ENCODE data around the gene HERPUD1. TPM values are rescaled to one million over a fixed set of nuclear protein-coding genes. Genes with fewer than 3 reads are reported as not detected.

The HERPUD1 gene
- total RNA-seq, 1 experiment from 2014 or later = 104 TPM

DNA sequence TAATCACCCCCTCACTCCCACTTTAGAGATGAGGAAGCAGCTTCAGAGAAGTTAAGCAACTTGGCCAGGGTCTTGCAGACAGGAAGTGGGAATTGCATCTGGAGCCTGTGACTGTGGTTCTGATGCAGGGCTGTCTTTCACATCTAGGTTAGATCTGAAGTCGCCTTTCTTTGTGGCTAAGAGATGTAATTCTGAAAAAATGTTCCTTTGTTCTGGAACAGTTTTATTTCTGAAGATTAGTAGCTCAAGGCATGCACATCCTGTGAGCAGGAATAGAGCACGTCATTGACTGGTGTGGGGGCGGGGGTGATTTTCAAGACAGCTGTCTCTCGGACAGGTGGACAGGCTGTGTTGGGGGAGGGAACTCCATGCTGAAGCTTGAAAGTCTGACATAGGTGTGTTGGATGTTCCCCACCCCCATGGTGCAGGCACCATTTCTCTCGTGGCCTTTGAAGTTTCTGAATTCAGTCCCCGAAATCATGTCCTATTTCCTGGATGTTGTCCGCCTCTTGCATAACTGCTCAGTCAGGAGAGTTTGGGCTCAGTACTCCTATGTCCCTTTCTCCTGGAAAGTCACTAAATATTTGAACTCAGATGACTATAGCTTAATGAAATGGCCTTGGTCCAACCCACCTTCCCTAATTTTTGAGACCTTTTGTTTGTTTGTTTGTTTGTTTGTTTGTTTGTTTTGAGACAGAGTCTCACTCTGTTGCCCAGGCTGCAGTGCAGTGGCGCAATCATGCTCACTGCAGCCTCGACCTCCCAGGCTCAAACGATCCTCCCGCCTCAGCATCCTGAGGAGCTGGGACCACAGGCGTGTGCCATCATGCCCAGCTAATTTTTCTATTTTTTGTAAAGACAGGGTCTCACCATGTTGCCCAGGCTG, 21.0 kb upstream of the HERPUD1 start:
- peak; percentile 81 for DNase-seq (ENCODE audit: low read depth)

DNA sequence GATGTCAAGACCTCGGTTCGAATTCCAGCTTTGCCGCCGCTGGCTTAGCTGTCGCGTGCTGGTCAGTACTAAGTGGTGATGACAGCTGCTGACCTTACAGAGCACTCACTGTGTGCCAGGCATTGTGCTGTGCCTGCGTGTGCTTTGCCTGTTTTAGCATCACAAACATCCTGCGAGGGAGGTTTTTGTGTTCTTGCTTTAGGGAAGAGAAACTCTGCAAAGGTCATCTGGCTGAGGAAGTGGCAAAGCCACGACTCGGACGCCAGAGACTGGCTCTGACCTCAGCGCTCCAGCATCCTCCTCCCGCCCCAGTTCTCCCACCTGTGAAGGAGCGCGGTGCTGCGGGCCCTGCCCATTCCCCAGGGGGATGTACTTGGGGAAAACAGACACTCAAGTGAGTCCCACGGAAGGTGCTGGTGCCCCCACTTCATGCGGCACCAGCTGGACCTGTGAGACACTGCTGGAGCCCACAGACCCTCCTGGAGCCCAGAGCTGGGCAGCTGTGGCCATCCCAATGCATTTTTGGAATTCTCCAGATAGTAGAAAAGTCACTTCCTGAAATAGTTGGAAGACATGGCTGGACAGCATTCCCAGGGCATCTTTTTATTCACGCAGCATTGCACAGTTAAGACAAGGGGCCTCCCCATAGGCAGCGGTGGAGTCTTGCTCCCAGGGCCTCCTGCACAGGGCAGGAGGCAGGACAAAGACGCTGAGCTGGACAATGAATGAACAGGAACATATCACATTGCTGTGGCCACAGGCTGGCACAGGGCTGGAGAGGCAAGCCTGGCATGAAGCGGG, 20.0 kb upstream of the HERPUD1 start:
- peak; percentile 60 for DNase-seq (ENCODE audit: low read depth)

DNA sequence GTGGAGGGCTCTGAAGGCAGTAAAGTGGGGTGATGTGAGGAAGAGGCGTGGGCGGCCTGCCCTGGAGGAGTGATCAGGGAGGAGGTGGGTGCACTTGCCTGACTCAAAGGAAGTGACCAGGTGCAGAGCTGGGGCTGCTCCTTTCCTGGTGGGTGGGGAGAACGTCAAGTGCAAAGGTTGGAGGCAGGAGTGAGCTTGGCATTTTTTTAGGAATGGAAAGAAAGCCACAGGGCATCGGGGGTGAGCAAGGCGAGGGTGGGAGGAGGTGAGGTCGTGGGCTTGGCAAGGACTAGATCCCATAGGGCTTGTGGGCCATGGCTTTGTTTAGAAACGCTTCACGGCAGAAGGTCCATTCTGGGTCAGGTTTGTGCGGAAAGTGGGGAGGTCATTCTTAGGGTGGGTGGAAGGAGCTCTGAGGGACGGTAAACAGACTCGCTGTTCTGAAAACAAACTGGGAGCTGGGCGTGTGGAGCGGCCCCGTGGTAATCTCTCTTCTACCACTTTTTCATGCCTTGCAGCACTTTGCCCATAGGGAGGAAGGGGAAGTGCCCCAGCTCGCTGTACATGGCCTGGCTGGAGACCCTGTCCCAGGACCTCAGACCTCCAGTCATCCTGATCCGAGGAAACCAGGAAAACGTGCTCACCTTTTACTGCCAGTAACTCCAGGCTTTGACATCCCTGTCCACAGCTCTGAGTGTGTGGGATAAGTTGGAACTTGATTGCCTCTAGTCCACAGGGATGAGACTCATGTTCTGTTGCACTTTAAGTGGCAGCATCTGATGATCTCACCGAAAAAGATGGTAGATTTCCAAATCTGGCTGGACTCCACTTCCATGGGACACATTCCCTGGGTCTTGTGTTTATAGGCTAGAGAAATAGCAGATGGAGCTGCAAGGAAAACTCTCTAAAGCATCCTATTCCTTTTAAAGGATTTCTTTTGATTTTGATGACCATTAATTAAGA, 18.9 kb upstream of the HERPUD1 start:
- peak; percentile 57 for DNase-seq (ENCODE audit: low read depth)

DNA sequence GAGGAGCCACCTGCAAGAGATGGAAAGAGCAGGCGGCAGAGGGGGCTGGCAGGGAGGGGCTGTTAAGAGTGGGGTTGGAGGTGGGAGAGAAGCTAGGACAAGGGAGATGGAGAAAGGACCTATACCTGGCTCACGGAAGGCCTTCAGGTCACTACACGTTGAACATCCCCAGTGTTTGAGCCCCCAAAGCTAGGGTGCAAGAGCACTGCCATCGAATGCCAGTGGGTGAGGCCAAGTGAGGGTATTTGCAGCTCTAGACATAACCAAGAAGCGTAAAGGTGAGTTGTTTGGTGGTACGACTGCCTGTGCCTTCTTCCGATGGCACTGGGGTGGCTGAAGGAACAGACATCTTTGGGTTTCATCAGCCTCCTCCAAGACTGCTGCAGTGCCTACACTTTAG, 17.0 kb upstream of the HERPUD1 start:
- no peak for DNase-seq (ENCODE audit: low read depth)

DNA sequence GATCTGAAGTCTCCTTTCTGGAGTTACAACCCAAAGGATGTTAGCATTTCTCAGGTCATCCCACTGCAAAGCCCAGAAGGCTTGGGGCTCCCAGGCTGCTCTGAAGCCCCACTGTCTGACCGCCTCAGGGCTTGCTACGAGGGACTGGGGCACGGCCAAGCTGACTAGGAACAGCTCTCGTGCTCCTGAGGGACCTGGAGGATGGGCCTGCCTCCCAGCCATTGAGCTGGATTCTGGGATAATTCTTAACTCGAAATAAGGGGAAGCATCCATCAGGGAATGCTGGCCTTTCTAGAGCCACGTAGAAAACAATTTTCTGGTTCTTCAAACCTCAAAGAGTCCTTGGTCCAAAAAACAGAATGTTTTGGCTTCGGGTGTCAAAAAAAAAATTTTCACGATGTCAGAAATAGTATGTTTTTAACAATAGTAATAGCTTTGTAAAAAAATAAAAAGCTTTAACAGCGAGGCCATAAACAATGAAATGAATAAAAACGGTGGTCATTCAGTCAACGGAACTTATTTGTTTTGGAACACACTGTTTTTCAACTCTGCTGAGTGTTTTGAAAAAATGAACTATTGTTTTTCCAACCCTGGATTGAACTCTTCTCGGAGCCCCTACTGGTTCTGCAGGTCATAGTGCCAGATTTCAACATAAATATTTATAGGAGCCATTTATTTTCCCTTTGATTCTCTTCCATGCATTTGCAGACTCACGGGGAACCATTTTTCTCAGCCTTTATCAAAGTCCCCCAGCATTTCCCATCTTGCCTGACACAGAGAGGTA, 16.4 kb upstream of the HERPUD1 start:
- no peak for DNase-seq (ENCODE audit: low read depth)

DNA sequence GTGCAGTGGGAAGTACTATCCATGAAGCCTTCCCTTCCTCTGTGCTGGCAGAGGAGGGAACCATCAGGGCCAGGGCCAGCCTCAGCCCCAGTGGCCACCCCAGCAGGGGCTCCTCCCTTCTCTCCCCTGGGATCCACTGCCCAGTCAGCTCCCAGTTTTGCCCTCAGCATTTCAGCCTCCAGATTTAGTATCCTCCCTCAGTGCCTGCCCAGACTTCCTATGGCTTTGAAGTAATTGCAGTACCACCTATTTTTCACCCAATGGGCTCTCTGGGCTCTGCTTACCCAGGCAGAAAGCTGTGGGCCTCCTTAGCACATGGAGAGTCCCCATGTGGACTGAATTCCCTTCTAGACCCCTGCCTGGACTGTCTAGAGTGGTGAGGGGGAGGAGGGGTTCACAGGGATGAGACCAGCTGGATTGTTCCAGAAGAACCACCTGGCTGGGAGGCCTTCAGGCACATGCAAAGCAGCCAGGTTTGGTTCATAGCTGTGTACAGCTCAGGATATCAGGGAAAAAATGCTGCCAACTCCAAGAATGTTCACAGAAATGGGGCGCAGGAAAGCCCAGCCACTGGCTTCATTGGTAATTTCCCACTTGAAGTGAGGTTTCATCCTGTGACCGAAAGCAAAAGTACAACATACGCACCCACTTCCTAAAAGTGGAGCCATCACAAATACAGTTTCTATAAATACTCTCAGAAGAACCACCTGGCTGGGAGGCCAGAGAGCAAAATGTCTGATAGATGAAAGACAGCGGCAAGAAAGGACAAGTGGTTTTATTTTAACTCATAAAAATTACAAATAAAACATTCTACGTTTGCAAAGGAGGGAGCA, 15.2 kb upstream of the HERPUD1 start:
- DNase-seq (ENCODE audit: low read depth) = no peak

DNA sequence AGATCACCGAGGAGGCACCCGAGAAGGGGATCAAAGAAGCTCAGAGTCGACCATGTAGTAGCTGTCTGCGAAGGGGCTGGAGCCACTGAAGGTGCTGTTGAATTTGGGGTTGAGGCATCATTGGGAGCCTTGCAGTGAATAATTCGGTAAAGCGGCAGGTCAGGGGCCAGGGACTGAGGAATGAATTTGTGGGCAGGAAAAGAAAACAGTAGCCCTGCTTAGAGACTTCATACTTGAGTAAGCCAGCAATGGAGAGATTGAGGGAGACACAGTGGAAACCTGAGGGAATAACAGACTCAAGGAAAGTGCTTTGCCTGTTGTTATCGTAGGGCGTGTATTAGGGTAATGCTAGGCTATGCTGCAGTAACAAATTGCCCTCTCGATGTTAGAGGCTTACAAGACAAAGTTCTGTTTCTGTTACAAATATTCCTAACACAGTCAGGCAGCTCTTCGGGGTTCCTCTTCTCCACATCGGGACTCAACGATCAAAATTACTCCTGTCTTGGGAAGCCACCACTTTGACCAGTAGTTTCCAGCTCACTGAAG, 13.4 kb upstream of the HERPUD1 start:
- DNase-seq (ENCODE audit: low read depth) = no peak

DNA sequence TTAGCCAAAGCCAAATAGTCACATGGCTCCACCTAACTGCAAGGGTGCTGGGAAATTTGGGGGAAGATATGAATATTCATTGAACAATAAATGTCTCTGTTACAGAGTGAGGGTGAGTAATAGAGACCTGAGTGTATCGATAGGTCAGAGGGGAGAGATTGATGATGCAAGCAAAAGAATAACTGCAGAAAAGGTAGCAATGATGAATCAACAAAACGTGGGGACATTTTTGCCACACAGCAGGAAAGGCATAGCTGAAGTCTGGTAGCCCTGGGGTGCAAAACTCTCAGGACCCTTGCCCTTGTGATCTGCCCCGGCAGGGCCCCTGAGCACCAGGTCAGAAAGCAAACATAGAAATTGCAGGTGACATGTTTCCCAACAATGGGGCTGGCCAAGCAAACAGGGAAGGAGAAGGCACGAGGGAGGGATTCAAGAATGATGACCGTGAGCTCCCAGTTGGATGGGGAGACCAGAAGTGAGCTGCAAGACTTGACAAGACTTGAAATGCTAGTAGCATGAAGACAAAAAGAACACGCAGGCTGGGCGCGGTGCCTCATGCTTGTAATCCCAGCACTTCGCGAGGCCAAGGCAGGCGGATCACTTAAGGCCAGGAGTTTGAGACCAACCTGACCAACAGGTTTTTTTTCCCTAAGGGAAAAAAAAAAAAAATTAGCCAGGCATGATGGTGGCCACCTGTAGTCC, 12.7 kb upstream of the HERPUD1 start:
- DNase-seq (ENCODE audit: low read depth) = no peak

DNA sequence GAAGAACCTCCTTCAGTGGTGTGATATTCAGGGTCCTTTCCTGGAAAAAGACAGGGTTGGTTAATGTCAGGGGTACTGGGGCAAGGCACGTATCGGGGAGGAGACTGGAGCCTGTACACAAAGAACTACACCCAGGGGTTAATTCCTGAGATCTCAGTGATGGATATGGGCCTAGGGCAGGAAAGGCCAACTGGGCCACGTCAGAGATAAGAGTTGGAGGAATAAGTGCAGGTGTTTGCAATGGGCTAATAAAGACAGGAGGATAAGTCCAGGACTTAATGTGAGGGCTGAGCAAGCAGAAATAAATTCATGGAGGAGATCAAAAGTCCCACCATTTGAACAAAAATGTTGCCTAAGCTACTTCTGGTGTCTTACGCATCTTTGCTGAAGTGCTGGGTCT, 10.4 kb upstream of the HERPUD1 start:
- DNase-seq (ENCODE audit: low read depth) = no peak

DNA sequence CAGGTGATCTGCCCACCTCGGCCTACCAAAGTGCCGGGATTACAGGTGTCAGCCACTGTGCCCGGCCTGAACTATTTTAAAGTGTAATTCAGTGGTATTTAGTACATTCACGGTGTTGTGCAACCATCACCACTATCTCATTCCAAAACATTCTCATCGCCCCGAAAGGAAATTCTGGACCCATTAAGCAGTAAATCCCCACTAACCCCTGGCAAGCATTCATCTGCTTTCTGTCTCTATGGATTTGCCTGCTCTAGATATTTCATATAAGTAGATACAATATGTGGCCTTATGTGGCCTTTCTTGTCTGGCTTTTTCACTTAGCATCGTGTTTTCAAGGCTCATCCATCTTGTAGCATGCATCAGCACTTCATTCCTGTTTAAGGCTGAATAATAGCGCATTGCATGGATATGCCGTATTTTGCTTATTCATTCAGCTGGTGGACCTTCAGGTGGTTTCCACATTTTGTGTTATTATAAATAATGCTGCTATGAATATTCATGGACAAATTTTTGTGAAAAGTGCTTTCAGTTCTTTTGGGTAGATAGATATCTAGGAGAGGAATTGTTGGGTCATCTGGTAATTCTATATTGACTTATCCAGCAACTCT, 8.4 kb upstream of the HERPUD1 start:
- no peak for DNase-seq (ENCODE audit: low read depth)

DNA sequence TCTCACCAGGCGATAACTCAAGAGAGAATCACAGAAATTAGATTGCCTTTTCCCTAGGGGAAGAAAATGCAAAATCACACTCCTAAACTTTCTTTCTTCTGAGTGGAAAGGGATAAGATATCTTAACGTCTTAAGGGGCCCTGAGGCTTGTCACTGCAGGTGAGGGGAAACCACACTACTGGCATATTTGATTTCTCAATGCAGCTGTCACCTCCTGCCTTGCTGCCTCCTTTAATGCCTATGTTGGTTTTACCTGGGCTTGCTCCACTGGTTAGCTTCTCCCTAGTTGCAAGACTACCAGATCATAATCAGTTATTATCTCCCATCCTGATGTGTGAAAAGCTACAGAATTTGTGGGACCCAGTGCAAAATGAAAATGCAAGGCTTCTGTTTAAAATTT, 4.5 kb upstream of the HERPUD1 start:
- no peak for DNase-seq (ENCODE audit: low read depth)

DNA sequence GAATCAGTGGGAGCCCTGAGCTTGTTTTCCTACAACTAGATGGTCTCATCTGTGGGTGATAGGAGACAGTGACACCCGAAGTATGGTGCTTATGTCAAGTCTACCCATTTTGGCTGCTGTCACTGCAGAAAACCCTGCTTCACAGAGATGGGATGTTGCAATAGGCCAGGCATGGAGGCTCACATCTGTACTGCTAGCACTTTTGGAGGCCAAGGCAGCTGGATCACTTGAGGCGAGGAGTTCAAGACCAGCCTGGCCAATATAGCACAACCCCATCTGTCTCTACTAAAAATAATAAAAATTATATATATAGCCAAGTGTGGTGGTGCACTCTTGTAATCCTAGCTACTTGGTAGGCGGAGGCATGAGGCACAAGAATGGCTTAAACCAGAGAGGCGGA, 2.3 kb upstream of the HERPUD1 start:
- no peak for DNase-seq (ENCODE audit: low read depth)

DNA sequence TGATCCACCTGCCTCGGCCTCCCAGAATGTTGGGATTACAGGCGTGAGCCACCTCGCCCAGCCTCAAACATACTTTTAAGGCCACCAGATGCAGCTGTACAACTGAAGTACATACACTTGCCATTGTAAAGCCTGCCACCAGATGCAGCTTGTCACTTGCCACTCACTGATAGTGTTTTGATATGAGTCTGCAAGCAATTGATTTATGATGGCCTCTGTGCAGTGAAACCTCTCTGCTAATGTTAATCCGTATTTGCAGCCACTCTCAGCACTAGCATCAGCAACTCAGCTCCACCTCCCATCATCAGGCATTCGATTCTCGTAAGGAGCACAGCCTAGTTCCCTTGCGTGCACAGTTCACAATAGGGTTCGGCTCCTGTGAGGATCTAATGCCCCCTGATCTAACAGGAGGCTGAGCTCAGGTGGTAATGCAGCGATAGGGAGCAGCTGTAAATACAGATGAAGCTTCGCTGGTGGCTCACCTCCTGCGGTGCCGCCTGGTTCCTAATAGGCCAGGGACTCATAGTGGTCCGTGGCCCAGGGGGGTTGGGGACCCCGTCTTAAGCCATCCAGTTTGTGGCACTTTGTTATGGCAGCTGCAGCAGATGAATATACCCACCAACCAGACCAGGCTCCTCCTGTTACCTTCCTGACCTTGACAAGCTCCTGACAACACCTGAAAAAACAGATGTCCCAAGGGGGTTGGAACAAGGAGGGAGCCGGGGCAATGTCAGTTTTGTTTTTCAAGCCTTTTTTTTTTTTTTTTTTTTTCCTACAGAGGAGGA, 1.3 kb upstream of the HERPUD1 start:
- DNase-seq (ENCODE audit: low read depth) = no peak

DNA sequence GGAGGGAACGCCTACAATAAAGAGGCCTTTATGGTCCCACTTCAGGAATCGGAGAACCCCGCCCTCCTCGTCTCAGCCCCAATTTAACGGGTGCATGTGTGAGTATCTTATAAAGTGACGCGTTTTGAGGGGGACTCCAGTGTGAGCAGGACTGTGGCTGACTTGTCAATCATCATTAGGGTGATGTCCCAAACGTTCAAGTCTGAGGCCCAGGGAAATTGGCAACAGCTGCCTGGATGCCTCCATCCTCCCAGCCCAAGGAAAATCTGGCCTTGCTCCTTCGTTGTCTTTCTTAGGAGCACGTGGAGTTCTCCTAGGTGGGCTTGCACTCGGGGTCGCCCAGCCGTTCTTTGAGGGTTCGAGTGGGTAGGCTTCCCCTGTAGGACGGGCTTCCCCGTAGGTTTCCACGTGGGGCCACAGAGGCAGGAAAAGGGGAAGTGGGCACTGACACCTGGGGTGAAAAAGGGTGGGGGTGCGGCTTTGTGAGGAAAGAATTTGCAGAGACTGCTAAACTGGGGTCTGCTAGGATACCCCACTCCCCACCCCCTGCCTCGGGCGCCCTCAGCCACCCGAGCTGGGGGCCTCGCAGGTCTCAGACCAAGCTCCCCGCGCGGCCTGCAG, 561 bp upstream of the HERPUD1 start:
- DNase-seq (ENCODE audit: low read depth) = no peak

DNA sequence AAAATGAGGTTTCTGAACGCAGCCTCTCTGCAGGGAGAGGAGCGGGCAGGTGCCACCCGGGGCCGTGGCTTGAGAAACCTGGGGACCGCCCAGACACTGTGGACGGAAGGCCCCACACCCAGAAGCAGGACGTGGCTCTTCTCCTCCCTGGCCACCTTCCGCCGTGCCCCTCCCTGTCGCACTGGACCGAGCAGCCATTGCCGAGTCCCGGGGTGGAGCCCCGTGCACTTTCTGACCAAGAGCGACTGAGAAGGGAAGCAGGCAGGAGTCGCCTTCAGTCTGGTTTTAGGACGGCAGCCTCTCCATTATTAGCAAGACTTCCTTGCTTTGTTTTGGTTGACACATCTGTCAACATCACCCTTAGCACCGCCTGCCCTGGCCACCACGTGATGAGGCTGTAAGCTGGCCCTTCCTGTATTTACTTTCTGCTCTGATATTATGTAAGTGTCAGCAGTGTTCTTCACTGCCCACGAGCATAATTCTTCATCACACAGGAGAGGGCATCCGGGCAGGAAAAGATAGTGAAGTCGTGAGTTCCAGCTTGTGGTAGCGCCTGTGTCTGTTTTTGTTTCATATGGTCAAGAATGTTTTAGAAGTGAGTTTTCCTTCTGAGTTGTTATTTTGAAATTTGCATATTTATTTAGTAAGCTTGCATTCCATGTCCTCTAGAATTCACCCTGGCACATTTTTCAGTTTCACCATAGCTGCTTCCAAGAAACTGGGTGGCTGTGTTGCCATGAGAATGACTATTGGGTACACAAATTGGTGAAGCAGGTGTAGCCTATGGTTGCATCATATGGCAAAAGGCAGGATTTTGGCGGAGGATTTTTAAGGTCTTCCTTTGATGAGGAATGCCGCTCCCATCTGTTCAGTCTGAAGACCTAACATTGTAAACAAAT, 1.0 kb downstream of the HERPUD1 start:
- DNase-seq (ENCODE audit: low read depth) = peak; percentile 77

DNA sequence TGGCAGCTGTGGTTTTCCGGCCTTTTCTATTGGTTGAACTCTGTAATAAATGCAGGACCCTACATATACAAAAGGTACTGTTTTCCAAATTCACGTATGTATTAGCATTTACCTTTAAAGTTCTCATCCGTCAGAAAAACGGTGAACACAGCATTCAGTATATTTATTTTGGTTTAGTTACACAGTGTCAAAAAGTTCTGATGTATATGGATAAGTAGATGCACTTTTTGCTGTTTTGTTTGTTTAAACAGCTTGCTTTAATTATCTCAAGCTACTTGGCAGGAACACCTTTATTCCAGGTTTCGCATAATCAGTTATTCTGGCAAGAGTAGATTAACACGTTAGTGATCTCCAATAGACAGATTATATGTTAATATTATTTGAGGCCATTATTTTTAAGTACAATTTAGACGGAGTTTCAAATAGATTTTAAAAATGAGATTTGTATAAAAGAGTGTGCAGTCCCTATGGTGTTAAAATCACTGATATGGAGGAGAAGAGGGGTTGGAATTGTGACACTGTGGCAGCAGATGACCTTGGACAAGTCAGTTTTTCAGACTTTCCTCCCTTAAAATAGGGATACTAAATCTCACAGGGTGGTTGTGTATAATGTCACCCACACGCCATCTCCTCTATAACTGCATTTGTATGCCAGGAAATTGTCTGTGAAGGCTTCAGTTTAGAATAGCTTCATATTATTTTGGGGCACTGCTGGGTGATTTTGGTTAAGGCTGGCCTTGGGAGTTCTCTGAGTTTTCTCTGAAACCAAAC, 2.1 kb downstream of the HERPUD1 start:
- DNase-seq (ENCODE audit: low read depth) = no peak
